IMR-90 (cell line): Measurements from ENCODE around the gene PAK4.

ENCODE experiments used
- BHLHE40 ChIP-seq: fragments of 150-350 bp; IDR thresholded peaks from 2 replicates; pipeline ENCODE4 v1.6.1; 2016; ENCODE audit warnings: mild to moderate bottlenecking, low read depth, low read length
- CHD1 ChIP-seq: IDR thresholded peaks from 2 replicates; pipeline ENCODE4 v1.6.1; 2012; ENCODE audit warnings: low read depth, low read length, improper control_type of control experiment
- CTCF ChIP-seq: conservative IDR thresholded peaks from 2 replicates; pipeline ENCODE4 v1.5.1; 2012; ENCODE audit warnings: mild to moderate bottlenecking, low read depth, low read length, improper control_type of control experiment
- ELK1 ChIP-seq: fragments of 150-350 bp; IDR thresholded peaks from 2 replicates; pipeline ENCODE4 v1.6.1; 2016; ENCODE audit warnings: low read depth, mild to moderate bottlenecking, low read length, moderate library complexity, borderline replicate concordance
- FOS ChIP-seq: fragments of 150-350 bp; IDR thresholded peaks from 2 replicates; pipeline ENCODE4 v1.6.1; 2016; ENCODE audit warnings: low read depth, low read length
- MAFK ChIP-seq: IDR thresholded peaks from 2 replicates; pipeline ENCODE4 v1.6.1; 2012; ENCODE audit warnings: low read depth, low read length, improper control_type of control experiment
- MXI1 ChIP-seq: IDR thresholded peaks from 2 replicates; pipeline ENCODE4 v1.6.1; 2012; ENCODE audit warnings: low read depth, mild to moderate bottlenecking, low read length, moderate library complexity, borderline replicate concordance
- POLR2A ChIP-seq: IDR thresholded peaks from 2 replicates; pipeline ENCODE4 v1.6.1; 2012; ENCODE audit warnings: mild to moderate bottlenecking, low read depth, low read length
- RAD21 ChIP-seq: IDR thresholded peaks from 2 replicates; pipeline ENCODE4 v1.6.1; 2012; ENCODE audit warnings: low read length, improper control_type of control experiment
- RFX5 ChIP-seq: IDR thresholded peaks from 2 replicates; pipeline ENCODE4 v1.8.0; 2012; ENCODE audit warnings: low read depth, mild to moderate bottlenecking, low read length, moderate library complexity
- SMC3 ChIP-seq: fragments of 150-350 bp; IDR thresholded peaks from 2 replicates; pipeline ENCODE4 v1.6.1; 2016; ENCODE audit warnings: low read depth, mild to moderate bottlenecking, antibody characterized with exemption, low read length, moderate library complexity
- TF ChIP-seq, protein P1 (sequence below): fragments of 150-350 bp; IDR thresholded peaks from 2 replicates; pipeline ENCODE4 v1.6.1; 2017; ENCODE audit warnings: mild to moderate bottlenecking, antibody characterized with exemption, low read length, low read depth

- TF ChIP-seq CTCF = no peak
- no peak for TF ChIP-seq RAD21
- TF ChIP-seq POLR2A = no peak
- TF ChIP-seq SMC3 = no peak
- TF ChIP-seq ELK1 = no peak
- TF ChIP-seq, protein P1, sequence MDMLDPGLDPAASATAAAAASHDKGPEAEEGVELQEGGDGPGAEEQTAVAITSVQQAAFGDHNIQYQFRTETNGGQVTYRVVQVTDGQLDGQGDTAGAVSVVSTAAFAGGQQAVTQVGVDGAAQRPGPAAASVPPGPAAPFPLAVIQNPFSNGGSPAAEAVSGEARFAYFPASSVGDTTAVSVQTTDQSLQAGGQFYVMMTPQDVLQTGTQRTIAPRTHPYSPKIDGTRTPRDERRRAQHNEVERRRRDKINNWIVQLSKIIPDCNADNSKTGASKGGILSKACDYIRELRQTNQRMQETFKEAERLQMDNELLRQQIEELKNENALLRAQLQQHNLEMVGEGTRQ = no peak
- no peak for TF ChIP-seq FOS
- no peak for TF ChIP-seq MAFK
- TF ChIP-seq MXI1 = no peak
- no peak for TF ChIP-seq BHLHE40
- no peak for TF ChIP-seq CHD1
- no peak for TF ChIP-seq RFX5
Observed at GRCh38 chr19:39192846-39193245, 67.3 kb downstream of the PAK4 start.
